ENCODE data around the gene MTX2.

MTX2 gene

DNA sequence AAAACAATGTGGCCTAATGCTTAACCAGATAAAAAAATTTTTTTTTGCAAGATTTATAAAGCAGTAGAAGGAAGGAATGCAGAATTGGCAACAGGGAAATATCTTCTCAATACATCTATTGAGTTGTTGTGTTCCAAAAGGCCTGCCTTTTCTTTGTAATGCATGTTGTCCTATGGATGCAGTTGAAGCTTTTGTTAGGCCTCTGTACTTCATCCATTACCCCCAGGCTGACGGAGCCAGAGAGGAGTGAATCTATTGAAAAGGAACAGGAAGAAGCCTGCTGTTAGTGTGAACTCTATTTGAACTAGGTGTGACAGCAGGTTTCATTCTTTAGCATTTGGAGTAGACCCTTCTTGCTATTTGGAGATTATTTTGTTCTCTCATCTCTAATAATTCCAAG is 56.5 kb downstream of the MTX2 start:
- Histone ChIP-seq H3K36me3 (ENCODE audit: low read depth) (peaks cover 34% of the 10 kb centered on the region), H3K4me1 (ENCODE audit: insufficient read depth, poor library complexity, severe bottlenecking) (no peaks in the 10 kb centered on the region), H3K9me3 (ENCODE audit: severe bottlenecking) (no peaks in the 10 kb centered on the region), H3K27me3 (ENCODE audit: insufficient read depth, poor library complexity, severe bottlenecking) (no peaks in the 10 kb centered on the region), H3K4me3 (ENCODE audit: severe bottlenecking) (no peak overlapping the region), H3K27ac (ENCODE audit: poor library complexity, severe bottlenecking) (no peak overlapping the region)
- no peak for ATAC-seq (ENCODE audit: low read depth)
- no peak for DNase-seq (ENCODE audit: low spot score)
- TF ChIP-seq, protein P1, sequence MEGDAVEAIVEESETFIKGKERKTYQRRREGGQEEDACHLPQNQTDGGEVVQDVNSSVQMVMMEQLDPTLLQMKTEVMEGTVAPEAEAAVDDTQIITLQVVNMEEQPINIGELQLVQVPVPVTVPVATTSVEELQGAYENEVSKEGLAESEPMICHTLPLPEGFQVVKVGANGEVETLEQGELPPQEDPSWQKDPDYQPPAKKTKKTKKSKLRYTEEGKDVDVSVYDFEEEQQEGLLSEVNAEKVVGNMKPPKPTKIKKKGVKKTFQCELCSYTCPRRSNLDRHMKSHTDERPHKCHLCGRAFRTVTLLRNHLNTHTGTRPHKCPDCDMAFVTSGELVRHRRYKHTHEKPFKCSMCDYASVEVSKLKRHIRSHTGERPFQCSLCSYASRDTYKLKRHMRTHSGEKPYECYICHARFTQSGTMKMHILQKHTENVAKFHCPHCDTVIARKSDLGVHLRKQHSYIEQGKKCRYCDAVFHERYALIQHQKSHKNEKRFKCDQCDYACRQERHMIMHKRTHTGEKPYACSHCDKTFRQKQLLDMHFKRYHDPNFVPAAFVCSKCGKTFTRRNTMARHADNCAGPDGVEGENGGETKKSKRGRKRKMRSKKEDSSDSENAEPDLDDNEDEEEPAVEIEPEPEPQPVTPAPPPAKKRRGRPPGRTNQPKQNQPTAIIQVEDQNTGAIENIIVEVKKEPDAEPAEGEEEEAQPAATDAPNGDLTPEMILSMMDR (IDR thresholded peaks at IDR 0.05; ENCODE audit: poor library complexity, severe bottlenecking): no peak

DNA sequence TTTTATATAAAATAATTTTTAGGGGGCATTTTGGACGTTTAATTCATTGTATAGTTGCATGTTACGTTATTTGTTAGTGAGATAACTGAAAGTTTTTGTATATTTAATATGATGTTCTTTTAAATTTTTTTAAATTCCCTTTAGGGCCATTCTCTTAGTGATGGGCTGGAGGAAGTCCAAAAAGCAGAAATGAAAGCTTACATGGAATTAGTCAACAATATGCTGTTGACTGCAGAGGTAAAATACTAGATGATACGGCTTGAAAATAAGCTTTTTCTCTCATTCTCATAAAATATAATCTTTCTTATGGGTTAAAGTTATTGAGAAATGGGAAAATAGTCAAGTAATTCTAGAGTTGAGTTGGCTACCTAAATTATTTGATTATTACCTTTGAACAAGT is 58.9 kb downstream of the MTX2 start:
- Histone ChIP-seq H3K27ac (ENCODE audit: poor library complexity, severe bottlenecking) (no peak overlapping the region), H3K9me3 (ENCODE audit: severe bottlenecking) (no peaks in the 10 kb centered on the region), H3K4me1 (ENCODE audit: insufficient read depth, poor library complexity, severe bottlenecking) (no peaks in the 10 kb centered on the region), H3K4me3 (ENCODE audit: severe bottlenecking) (no peak overlapping the region), H3K27me3 (ENCODE audit: insufficient read depth, poor library complexity, severe bottlenecking) (no peaks in the 10 kb centered on the region), H3K36me3 (ENCODE audit: low read depth) (peaks cover 46% of the 10 kb centered on the region)
- ATAC-seq (ENCODE audit: low read depth) (no peak), DNase-seq (ENCODE audit: low spot score) (no peak)
- TF ChIP-seq, protein P1 (IDR thresholded peaks at IDR 0.05; ENCODE audit: poor library complexity, severe bottlenecking): no peak

DNA sequence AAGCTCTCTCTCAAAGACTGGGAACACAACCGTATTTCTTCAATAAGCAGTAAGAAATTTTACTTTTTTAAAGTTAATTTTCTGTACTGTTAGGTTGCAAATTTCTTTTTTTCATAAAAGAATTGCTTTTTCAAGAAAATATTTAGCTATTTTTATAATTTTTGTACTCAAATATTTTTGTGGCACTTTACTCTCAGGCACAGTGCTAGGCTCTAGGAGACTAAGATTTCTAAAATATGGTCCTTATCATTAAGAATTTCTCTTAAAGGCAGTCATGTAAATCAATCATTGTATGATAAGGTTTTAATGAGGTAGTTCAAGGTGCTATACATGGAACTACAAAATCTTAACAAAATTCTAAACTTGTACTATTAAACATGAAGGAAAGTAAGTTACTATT is 61.4 kb downstream of the MTX2 start:
- ATAC-seq (ENCODE audit: low read depth): no peak
- Histone ChIP-seq H3K9me3 (ENCODE audit: severe bottlenecking) (no peaks in the 10 kb centered on the region), H3K36me3 (ENCODE audit: low read depth) (peaks cover 46% of the 10 kb centered on the region), H3K27ac (ENCODE audit: poor library complexity, severe bottlenecking) (no peak overlapping the region), H3K4me3 (ENCODE audit: severe bottlenecking) (no peak overlapping the region), H3K4me1 (ENCODE audit: insufficient read depth, poor library complexity, severe bottlenecking) (no peaks in the 10 kb centered on the region), H3K27me3 (ENCODE audit: insufficient read depth, poor library complexity, severe bottlenecking) (no peaks in the 10 kb centered on the region)
- TF ChIP-seq, protein P1 (IDR thresholded peaks at IDR 0.05; ENCODE audit: poor library complexity, severe bottlenecking): no peak
- DNase-seq (ENCODE audit: low spot score): no peak

DNA sequence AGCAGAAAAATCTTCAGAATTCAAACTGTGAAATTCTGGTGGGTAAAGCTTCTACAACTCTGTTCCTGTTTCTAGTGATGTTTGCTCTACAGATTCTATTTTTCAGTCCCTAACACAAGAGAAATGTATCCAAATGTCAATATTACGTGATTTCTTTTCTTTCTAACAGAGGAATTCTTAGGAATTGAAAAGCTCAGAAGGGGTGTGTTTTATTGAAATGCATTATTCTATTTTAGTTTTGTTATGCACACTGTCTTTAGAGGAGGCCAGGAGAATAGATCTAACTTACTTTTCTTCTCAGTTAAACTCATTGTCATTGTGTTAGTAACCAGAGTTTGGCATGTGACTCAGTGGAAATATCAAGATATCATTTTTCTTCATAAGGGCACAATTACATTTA is 62.4 kb downstream of the MTX2 start:
- H3K27ac ChIP-seq (ENCODE audit: poor library complexity, severe bottlenecking): no peak overlapping the region
- DNase-seq (ENCODE audit: low spot score): no peak
- H3K4me1 ChIP-seq (ENCODE audit: insufficient read depth, poor library complexity, severe bottlenecking): no peaks in the 10 kb centered on the region
- TF ChIP-seq, protein P1 (IDR thresholded peaks at IDR 0.05; ENCODE audit: poor library complexity, severe bottlenecking): no peak
- no peak overlapping the region for H3K4me3 ChIP-seq (ENCODE audit: severe bottlenecking)
- H3K9me3 ChIP-seq (ENCODE audit: severe bottlenecking): no peaks in the 10 kb centered on the region
- H3K36me3 ChIP-seq (ENCODE audit: low read depth): peaks cover 45% of the 10 kb centered on the region
- no peaks in the 10 kb centered on the region for H3K27me3 ChIP-seq (ENCODE audit: insufficient read depth, poor library complexity, severe bottlenecking)
- no peak for ATAC-seq (ENCODE audit: low read depth)

DNA sequence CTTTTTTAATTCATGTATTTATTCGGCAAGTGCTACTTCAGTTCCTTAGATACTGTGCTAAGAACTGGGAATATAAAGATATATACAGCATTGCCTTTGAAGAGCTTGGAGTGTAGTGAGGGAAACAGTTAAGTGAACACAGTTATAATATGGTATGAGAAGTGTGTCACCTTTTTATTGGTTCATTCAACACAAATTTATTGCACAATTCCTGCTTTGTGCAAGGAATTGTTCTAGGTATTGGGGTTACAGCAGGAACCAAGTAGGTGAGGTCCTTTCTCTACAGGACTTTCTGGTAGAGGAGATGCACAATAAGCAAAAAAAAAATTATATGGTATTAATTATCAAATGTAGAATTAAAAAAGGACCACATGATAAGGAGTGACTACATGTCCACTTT is 65.5 kb downstream of the MTX2 start:
- no peak overlapping the region for H3K27ac ChIP-seq (ENCODE audit: poor library complexity, severe bottlenecking)
- peaks cover 31% of the 10 kb centered on the region for H3K36me3 ChIP-seq (ENCODE audit: low read depth)
- no peaks in the 10 kb centered on the region for H3K9me3 ChIP-seq (ENCODE audit: severe bottlenecking)
- no peaks in the 10 kb centered on the region for H3K27me3 ChIP-seq (ENCODE audit: insufficient read depth, poor library complexity, severe bottlenecking)
- DNase-seq (ENCODE audit: low spot score) (no peak), ATAC-seq (ENCODE audit: low read depth) (no peak)
- no peak overlapping the region for H3K4me3 ChIP-seq (ENCODE audit: severe bottlenecking)
- no peaks in the 10 kb centered on the region for H3K4me1 ChIP-seq (ENCODE audit: insufficient read depth, poor library complexity, severe bottlenecking)
- TF ChIP-seq, protein P1 (IDR thresholded peaks at IDR 0.05; ENCODE audit: poor library complexity, severe bottlenecking): no peak

All from RWPE2 (cell line).